GM12878 (cell line): ENCODE results near the gene OSGEP. TPM values are rescaled to one million over a fixed set of nuclear protein-coding genes. Genes with fewer than 3 reads are reported as not detected.

Experiments used
- ATAC-seq: fragments of 200-7000 bp; cut with Tn5 transposase; 3 replicates; pipeline ENCODE4 v1.9.1; 2020; ENCODE audit warnings: mild to moderate bottlenecking, moderate library complexity
- BruUV-seq: library from RNA; stranded (reverse); fragments of 400-500 nt; replicated peaks from 2 replicates; lab custom pipeline; 2021; lab: Mats Ljungman, UMichigan
- CTCF ChIA-PET: fragments of 300-600 bp; sonication (Branson Sonifier 250); formaldehyde crosslinking; extraction: SDS; loops from one replicate; lab custom pipeline; 2021; ENCODE audit warnings: inconsistent platforms; lab: Yijun Ruan, JAX
- POLR2A ChIA-PET: fragments of 350-600 bp; formaldehyde crosslinking; extraction: SDS; loops from one replicate; lab custom pipeline; 2021; ENCODE audit warnings: inconsistent platforms; lab: Charles Lee
- RAD21 ChIA-PET: fragments of 300-600 bp; sonication (Branson Sonifier 250); formaldehyde crosslinking; loops from one replicate; lab custom pipeline; 2023; ENCODE audit warnings: antibody characterized with exemption; ENCODE audit not compliant: unreplicated experiment; lab: Charles Lee
- SMC1A ChIA-PET: fragments of 300-600 bp; sonication (Branson Sonifier 250); formaldehyde crosslinking; loops from one replicate; lab custom pipeline; 2023; ENCODE audit not compliant: unreplicated experiment, uncharacterized antibody; lab: Charles Lee
- DNase-seq: peaks from one replicate; pipeline ENCODE4 v3.0.0-alpha.2; 2011; ENCODE audit warnings: low read depth, low spot score
- FAIRE-seq: peaks from 3 replicates; lab custom pipeline; 2011; peaks lifted over from hg19 to GRCh38; lab: Jason Lieb, UNC
- H2AFZ ChIP-seq: 2 replicates; pipeline ENCODE4 v1.6.0; 2011; ENCODE audit warnings: low read depth, low read length, control low read depth; ENCODE audit not compliant: control insufficient read depth
- H3K27ac ChIP-seq: 2 replicates; pipeline ENCODE4 v1.5.1; 2011; ENCODE audit warnings: control low read depth; ENCODE audit not compliant: control insufficient read depth, insufficient read depth
- H3K27me3 ChIP-seq, 2 experiments: replicated peaks in 1 of 2; 2 replicates each; pipeline versions ENCODE4 v1.6.0 to v1.6.1; 2011; ENCODE audit warnings: low read length in 1 of 2; ENCODE audit not compliant: control insufficient read depth in 2 of 2, insufficient read depth in 2 of 2
- H3K36me3 ChIP-seq, 2 experiments: 2 replicates each; pipeline ENCODE4 v1.5.1; 2011; ENCODE audit warnings: low read length in 1 of 2; ENCODE audit not compliant: control insufficient read depth in 2 of 2, insufficient read depth in 2 of 2
- H3K4me1 ChIP-seq: 2 replicates; pipeline ENCODE4 v1.6.1; 2011; ENCODE audit warnings: mild to moderate bottlenecking, low read length, moderate library complexity, mixed read lengths; ENCODE audit not compliant: control insufficient read depth, insufficient read depth
- H3K4me2 ChIP-seq: 2 replicates; pipeline ENCODE4 v1.6.0; 2011; ENCODE audit warnings: control low read depth; ENCODE audit not compliant: control insufficient read depth, insufficient read depth
- H3K4me3 ChIP-seq: fragments of 200-600 bp; sonication (generic); 2 replicates; pipeline ENCODE4 v1.5.1; 2016
- H3K79me2 ChIP-seq: 2 replicates; pipeline ENCODE4 v1.6.0; 2011; ENCODE audit warnings: low read length; ENCODE audit not compliant: control insufficient read depth, insufficient read depth
- H3K9ac ChIP-seq: 2 replicates; pipeline ENCODE4 v1.8.0; 2011; ENCODE audit warnings: low read length, control low read depth, mixed read lengths; ENCODE audit not compliant: control insufficient read depth, insufficient read depth
- H3K9me3 ChIP-seq: replicated peaks from 3 replicates; pipeline ENCODE4 v1.5.1; 2011; ENCODE audit warnings: mild to moderate bottlenecking, low read length; ENCODE audit not compliant: control insufficient read depth, insufficient read depth
- H4K20me1 ChIP-seq: 2 replicates; pipeline ENCODE4 v1.6.0; 2011; ENCODE audit not compliant: control insufficient read depth, insufficient read depth
- BMI1 ChIP-seq: fragments of 450-650 bp; IDR thresholded peaks from 2 replicates; pipeline ENCODE4 v1.6.1; 2016; ENCODE audit warnings: mild to moderate bottlenecking, moderate library complexity, borderline replicate concordance
- FOS ChIP-seq: IDR thresholded peaks from 3 replicates; pipeline ENCODE4 v1.6.1; 2011; ENCODE audit warnings: borderline replicate concordance; ENCODE audit not compliant: insufficient read length; ENCODE audit errors: extremely low read depth
- IKZF1 ChIP-seq: fragments of 450-650 bp; conservative IDR thresholded peaks from 2 replicates; pipeline ENCODE4 v1.6.1; 2017; ENCODE audit warnings: antibody characterized with exemption, mild to moderate bottlenecking
- MEF2B ChIP-seq: fragments of 450-650 bp; IDR thresholded peaks from 2 replicates; pipeline ENCODE4 v1.6.1; 2018; ENCODE audit warnings: mild to moderate bottlenecking, moderate library complexity; ENCODE audit not compliant: partially characterized antibody, poor library complexity, severe bottlenecking
- NFYA ChIP-seq: IDR thresholded peaks from 2 replicates; pipeline ENCODE4 v1.6.1; 2011; ENCODE audit warnings: low read depth, mild to moderate bottlenecking, low read length, improper control_type of control experiment, borderline replicate concordance
- NR2C1 ChIP-seq: fragments of 450-650 bp; IDR thresholded peaks from 2 replicates; pipeline ENCODE4 v1.6.1; 2017; ENCODE audit warnings: antibody characterized with exemption, mild to moderate bottlenecking, moderate library complexity
- TCF12 ChIP-seq: IDR thresholded peaks from 2 replicates; pipeline ENCODE4 v1.6.1; 2011; ENCODE audit warnings: low read depth, mild to moderate bottlenecking, low read length
- WRNIP1 ChIP-seq: IDR thresholded peaks from 2 replicates; pipeline ENCODE4 v1.6.1; 2011; ENCODE audit warnings: low read depth, low read length, improper control_type of control experiment, borderline replicate concordance
- ZNF384 ChIP-seq: IDR thresholded peaks from 2 replicates; pipeline ENCODE4 v1.6.1; 2012; ENCODE audit warnings: low read depth, mild to moderate bottlenecking, low read length, improper control_type of control experiment, borderline replicate concordance
- ZNF622 ChIP-seq: fragments of 450-650 bp; IDR thresholded peaks from 2 replicates; pipeline ENCODE4 v1.6.1; 2017; ENCODE audit warnings: mild to moderate bottlenecking, inconsistent platforms
- WGBS: methylation state at CpG from one replicate; pipeline ENCODE4 v1.1.6; 2016; ENCODE audit warnings: low lambda C conversion rate; ENCODE audit not compliant: insufficient replicate concordance, insufficient coverage; ENCODE audit errors: missing lambda C conversion rate; 5-methylcytosine and 5-hydroxymethylcytosine counted together
- in situ Hi-C: fragments of 300-500 bp; cut with MboI; formaldehyde crosslinking; loops from 9 replicates; pipeline ENCODE4 v1.14.3; 2018; ENCODE audit warnings: mixed read lengths
- intact Hi-C: fragments of 100-400 bp; cut with micrococcal nuclease; formaldehyde crosslinking; loops from one replicate; pipeline ENCODE4 v1.14.2; 2022; ENCODE audit not compliant: unreplicated experiment
- polyA plus RNA-seq, 11 experiments: library from polyadenylated mRNA; depleted of rRNA in 4 of 11; unstranded in 6 of 11; stranded (reverse) in 5 of 11; fragments of >200 nt; fragmentation: Nextera tagmentation in 4 of 11; fragmentation: Illumina TruSeq in 1 of 11; extraction: Ambion mirVana in 4 of 11; extraction: Trizol in 1 of 11; gene quantifications; 1 replicate in 1 of 11; 2 replicates in 10 of 11; pipeline versions ENCODE4 v1.2.1 to v1.2.3, GENCODE V29; 2011 to 2016; ENCODE audit warnings: inconsistent platforms in 2 of 11, missing spikeins in 2 of 11, low read depth in 1 of 11
- total RNA-seq, 4 experiments: library from RNA; depleted of rRNA in 3 of 4; stranded (reverse); fragments of >200 nt in 3 of 4; fragmentation: Illumina TruSeq in 1 of 4; extraction: Trizol in 1 of 4; gene quantifications; 2 replicates each; pipeline versions ENCODE4 v1.2.1 to v1.2.3, GENCODE V29; 2013 to 2021
- TF ChIP-seq, protein P1 (sequence below): IDR thresholded peaks from 2 replicates; pipeline ENCODE4 v1.6.1; 2011; ENCODE audit warnings: low read depth, low read length, improper control_type of control experiment, borderline replicate concordance
- TF ChIP-seq, protein P2 (sequence below), 3 experiments: IDR thresholded peaks in 2 of 3; conservative IDR thresholded peaks in 1 of 3; 2 replicates each; pipeline ENCODE4 v1.5.1; 2011; ENCODE audit warnings: low read depth in 3 of 3, low read length in 3 of 3, mild to moderate bottlenecking in 3 of 3, control low read depth in 2 of 3, moderate library complexity in 2 of 3, inconsistent platforms in 1 of 3, mixed read lengths in 1 of 3; ENCODE audit not compliant: control insufficient read depth in 2 of 3, insufficient read depth in 1 of 3; ENCODE audit errors: extremely low read depth in 1 of 3

OSGEP gene
- total and polyA plus RNA-seq, 10 of the 15 experiments (the other 5 are each of a cell fraction or from before 2014, with no cell fraction given), result 47.8 to 88.9 (median 52.8) TPM

DNA sequence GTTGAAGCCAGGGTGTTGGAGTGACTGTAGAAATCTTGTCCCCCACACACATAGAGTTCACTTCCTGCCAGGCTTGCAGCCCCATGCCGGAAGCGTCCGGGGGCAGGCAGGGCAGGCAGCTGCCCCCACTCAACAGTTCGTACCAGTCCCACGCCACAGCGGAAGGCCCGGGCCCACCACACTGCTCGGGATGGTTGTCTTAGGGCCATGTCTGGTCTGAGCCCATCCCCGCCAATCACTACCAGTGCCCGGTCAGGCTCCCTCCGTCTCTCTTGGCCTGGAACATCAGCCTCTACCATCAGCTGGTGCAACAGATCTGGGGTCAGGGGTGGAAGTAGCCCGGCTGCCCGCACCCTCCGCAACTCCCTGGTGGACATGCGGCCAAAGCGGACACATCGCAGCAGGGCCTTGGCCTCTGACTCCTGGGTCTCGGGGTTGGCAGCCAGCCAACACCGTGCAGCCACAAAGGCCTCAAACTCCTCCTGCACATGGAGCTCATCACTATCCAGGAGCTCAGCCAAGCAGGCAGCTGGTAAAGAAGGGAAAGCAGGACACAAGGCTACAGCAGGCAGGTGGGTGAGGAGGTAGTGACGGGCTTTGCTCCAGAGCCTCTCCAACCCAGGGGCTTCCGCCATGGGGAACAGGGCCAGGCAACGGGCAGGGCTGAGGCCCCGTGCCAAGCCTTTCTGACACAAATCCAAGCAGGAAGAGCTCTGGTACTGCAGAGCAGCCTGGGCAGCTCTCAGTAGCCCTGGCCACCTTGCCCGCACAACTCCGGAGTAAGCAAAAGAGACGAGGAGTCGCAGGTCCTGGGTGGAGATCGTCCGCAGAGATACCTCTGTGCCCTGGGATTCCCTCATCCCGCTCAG, 24.6 kb downstream of the OSGEP start:
- no peaks in the 10 kb centered on the region for H3K36me3 ChIP-seq
- H4K20me1 ChIP-seq, result no peaks in the 10 kb centered on the region
- intact Hi-C loops, result loop anchor here (2.0 kb wide), 1 partner anchor 25 kb away; the partner anchor contains the start of genes APEX1 and OSGEP
- RAD21 ChIA-PET, result interaction anchor here (1.9 kb wide), 1 partner anchor 15 kb away, joined by 5 read pairs; no protein-coding TSS in a partner anchor
- no peak overlapping the region for H3K4me3 ChIP-seq
- H3K9me3 ChIP-seq, result no peaks in the 10 kb centered on the region
- H3K27ac ChIP-seq, result no peak overlapping the region
- DNase-seq, result no peak
- H3K79me2 ChIP-seq, result no peaks in the 10 kb centered on the region
- TF ChIP-seq, protein P1, sequence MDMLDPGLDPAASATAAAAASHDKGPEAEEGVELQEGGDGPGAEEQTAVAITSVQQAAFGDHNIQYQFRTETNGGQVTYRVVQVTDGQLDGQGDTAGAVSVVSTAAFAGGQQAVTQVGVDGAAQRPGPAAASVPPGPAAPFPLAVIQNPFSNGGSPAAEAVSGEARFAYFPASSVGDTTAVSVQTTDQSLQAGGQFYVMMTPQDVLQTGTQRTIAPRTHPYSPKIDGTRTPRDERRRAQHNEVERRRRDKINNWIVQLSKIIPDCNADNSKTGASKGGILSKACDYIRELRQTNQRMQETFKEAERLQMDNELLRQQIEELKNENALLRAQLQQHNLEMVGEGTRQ, result no peak
- TF ChIP-seq IKZF1 (no peak), NR2C1 (no peak), ZNF384 (no peak), WRNIP1 (no peak), NFYA (no peak), MEF2B (no peak), TCF12 (no peak), BMI1 (no peak), FOS (no peak), ZNF622 (no peak)
- TF ChIP-seq, protein P2, sequence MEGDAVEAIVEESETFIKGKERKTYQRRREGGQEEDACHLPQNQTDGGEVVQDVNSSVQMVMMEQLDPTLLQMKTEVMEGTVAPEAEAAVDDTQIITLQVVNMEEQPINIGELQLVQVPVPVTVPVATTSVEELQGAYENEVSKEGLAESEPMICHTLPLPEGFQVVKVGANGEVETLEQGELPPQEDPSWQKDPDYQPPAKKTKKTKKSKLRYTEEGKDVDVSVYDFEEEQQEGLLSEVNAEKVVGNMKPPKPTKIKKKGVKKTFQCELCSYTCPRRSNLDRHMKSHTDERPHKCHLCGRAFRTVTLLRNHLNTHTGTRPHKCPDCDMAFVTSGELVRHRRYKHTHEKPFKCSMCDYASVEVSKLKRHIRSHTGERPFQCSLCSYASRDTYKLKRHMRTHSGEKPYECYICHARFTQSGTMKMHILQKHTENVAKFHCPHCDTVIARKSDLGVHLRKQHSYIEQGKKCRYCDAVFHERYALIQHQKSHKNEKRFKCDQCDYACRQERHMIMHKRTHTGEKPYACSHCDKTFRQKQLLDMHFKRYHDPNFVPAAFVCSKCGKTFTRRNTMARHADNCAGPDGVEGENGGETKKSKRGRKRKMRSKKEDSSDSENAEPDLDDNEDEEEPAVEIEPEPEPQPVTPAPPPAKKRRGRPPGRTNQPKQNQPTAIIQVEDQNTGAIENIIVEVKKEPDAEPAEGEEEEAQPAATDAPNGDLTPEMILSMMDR (IDR thresholded peaks at IDR 0.05 in 2 of 3, conservative IDR thresholded peaks at IDR 0.05 in 1 of 3; ENCODE audit: control insufficient read depth in 2 of 3, extremely low read depth in 1 of 3, insufficient read depth in 1 of 3, low read depth in 3 of 3, low read length in 3 of 3), result no peak
- TF ChIP-seq, all 136 proteins: peak for 0
- no peak for ATAC-seq
- H3K9ac ChIP-seq, result no peak overlapping the region
- no peak for FAIRE-seq
- peaks cover 18% of the 10 kb centered on the region for H3K4me1 ChIP-seq
- in situ Hi-C loops, result no loop called here
- H3K4me2 ChIP-seq, result no peak overlapping the region
- POLR2A ChIA-PET, result interaction anchor here (0.6 kb wide), 1 partner anchor 376 kb away, joined by 3 read pairs; no protein-coding TSS in a partner anchor
- no peak overlapping the region for H2AFZ ChIP-seq
- BruUV-seq, result no TSS peak
- H3K27me3 ChIP-seq, result no peaks in the 10 kb centered on the region
- SMC1A ChIA-PET, result interaction anchor here (1.5 kb wide), 1 partner anchor 32 kb away, joined by 5 read pairs; the partner anchor contains the start of gene PIP4P1
- WGBS, result 93% methylated on average over 30 of the region's 30 CpGs
- CTCF ChIA-PET, result interaction anchor here (8.6 kb wide), 1 partner anchor 15 kb away, joined by 70 read pairs; no protein-coding TSS in a partner anchor
